H1 (cell line): ENCODE results near the gene MOV10L1. TPM values are rescaled to one million over a fixed set of nuclear protein-coding genes. Genes with fewer than 3 reads are reported as not detected.

Source experiments
- CTCF ChIA-PET: fragments of 300-600 bp; sonication (Branson Sonifier 250); formaldehyde crosslinking; loops from one replicate; lab custom pipeline; 2021; ENCODE audit not compliant: partially characterized antibody; lab: Charles Lee
- POLR2A ChIA-PET: fragments of 300-600 bp; sonication (Branson Sonifier 250); formaldehyde crosslinking; loops from one replicate; lab custom pipeline; 2021; ENCODE audit warnings: inconsistent platforms; ENCODE audit not compliant: partially characterized antibody; lab: Charles Lee
- DNase-seq, 2 experiments: peaks; one replicate each; pipeline versions ENCODE4 v3.0.0 to v3.0.0-alpha.2; 2010 to 2022; ENCODE audit warnings: low spot score in 2 of 2, low read depth in 1 of 2, mixed read lengths in 1 of 2
- FAIRE-seq: peaks from 2 replicates; lab custom pipeline; 2011; peaks lifted over from hg19 to GRCh38; lab: Jason Lieb, UNC
- H2AFZ ChIP-seq: 2 replicates; pipeline ENCODE4 v1.8.1; 2012; ENCODE audit warnings: low read length, inconsistent platforms
- H2AK5ac ChIP-seq: 2 replicates; pipeline ENCODE4 v1.6.1; 2013; ENCODE audit warnings: low read depth, low read length
- H2BK120ac ChIP-seq: replicated peaks from 2 replicates; pipeline ENCODE3; 2013; ENCODE audit warnings: low read depth, low read length, inconsistent platforms
- H2BK12ac ChIP-seq: 2 replicates; pipeline ENCODE4 v1.6.1; 2013; ENCODE audit warnings: low read depth, low read length
- H2BK15ac ChIP-seq: 2 replicates; pipeline ENCODE4 v1.6.1; 2013; ENCODE audit warnings: low read length
- H2BK20ac ChIP-seq: 2 replicates; pipeline ENCODE4 v1.6.1; 2013; ENCODE audit warnings: low read length
- H2BK5ac ChIP-seq: 2 replicates; pipeline ENCODE4 v1.6.1; 2013; ENCODE audit warnings: low read depth, low read length
- H3K14ac ChIP-seq: 2 replicates; pipeline ENCODE4 v1.6.1; 2013; ENCODE audit warnings: inconsistent platforms; ENCODE audit not compliant: insufficient read length
- H3K18ac ChIP-seq: 2 replicates; pipeline ENCODE4 v1.6.1; 2013; ENCODE audit warnings: low read length; ENCODE audit errors: extremely low read depth
- H3K23ac ChIP-seq: 2 replicates; pipeline ENCODE4 v1.6.1; 2013; ENCODE audit warnings: inconsistent platforms; ENCODE audit not compliant: insufficient read length
- H3K23me2 ChIP-seq: 2 replicates; pipeline ENCODE4 v1.6.1; 2013; ENCODE audit warnings: low read depth, low read length
- H3K27ac ChIP-seq: 2 replicates; pipeline ENCODE4 v1.6.1; 2011; ENCODE audit warnings: low read depth, low read length, inconsistent platforms
- H3K27me3 ChIP-seq, 4 experiments: replicated peaks in 1 of 4; 1 replicate in 1 of 4; 2 replicates in 3 of 4; pipeline versions ENCODE4 v1.6.1 to v1.8.1; 2011 to 2013; ENCODE audit warnings: low read length in 3 of 4, mild to moderate bottlenecking in 3 of 4, inconsistent platforms in 2 of 4, mixed read lengths in 2 of 4, moderate library complexity in 1 of 4; ENCODE audit not compliant: control insufficient read depth in 3 of 4, insufficient read depth in 3 of 4; ENCODE audit errors: extremely low read depth in 1 of 4
- H3K36me3 ChIP-seq, 4 experiments: 2 replicates each; pipeline versions ENCODE4 v1.6.1 to v1.8.1; 2011 to 2013; ENCODE audit warnings: mild to moderate bottlenecking in 4 of 4, low read length in 3 of 4, moderate library complexity in 2 of 4, control low read depth in 1 of 4, inconsistent platforms in 1 of 4; ENCODE audit not compliant: insufficient read depth in 4 of 4, control insufficient read depth in 2 of 4
- H3K4ac ChIP-seq: replicated peaks from 2 replicates; pipeline ENCODE3; 2013; ENCODE audit warnings: low read length, low read depth, mixed read lengths, inconsistent platforms; ENCODE audit not compliant: insufficient read length
- H3K4me1 ChIP-seq, 4 experiments: replicated peaks in 1 of 4; 1 replicate in 1 of 4; 2 replicates in 3 of 4; pipeline versions ENCODE4 v1.6.1 to v1.8.1; 2011 to 2013; ENCODE audit warnings: low read length in 3 of 4, inconsistent platforms in 2 of 4, mixed read lengths in 1 of 4; ENCODE audit not compliant: insufficient read depth in 4 of 4, control insufficient read depth in 3 of 4
- H3K4me2 ChIP-seq, 2 experiments: 2 replicates each; pipeline versions ENCODE4 v1.6.1 to v1.8.1; 2011 to 2013; ENCODE audit warnings: low read depth in 2 of 2, low read length in 2 of 2, control low read depth in 1 of 2, inconsistent platforms in 1 of 2, mild to moderate bottlenecking in 1 of 2; ENCODE audit not compliant: insufficient read depth in 1 of 2
- H3K4me3 ChIP-seq, 4 experiments: fragments of 200-600, 300-600 bp in 1 of 4; sonication (generic), shearing (Covaris generic), sonication (Bioruptor Twin) in 1 of 4; 2 replicates each; pipeline versions ENCODE4 v1.5.1 to v1.8.1; 2011 to 2016; ENCODE audit warnings: low read length in 4 of 4, low read depth in 3 of 4, control low read depth in 2 of 4, inconsistent platforms in 2 of 4, mild to moderate bottlenecking in 2 of 4, mixed read lengths in 1 of 4, moderate library complexity in 1 of 4; ENCODE audit not compliant: insufficient read depth in 2 of 4; ENCODE audit errors: extremely low read depth in 1 of 4
- H3K56ac ChIP-seq: replicated peaks from 2 replicates; pipeline ENCODE3; 2013; ENCODE audit warnings: low read depth, mild to moderate bottlenecking, mixed read lengths, low read length, inconsistent platforms; ENCODE audit not compliant: insufficient read length
- H3K79me1 ChIP-seq: 2 replicates; pipeline ENCODE4 v1.6.1; 2013; ENCODE audit warnings: low read depth, low read length, control low read depth
- H3K79me2 ChIP-seq, 2 experiments: 2 replicates each; pipeline versions ENCODE4 v1.6.1 to v1.8.1; 2012 to 2013; ENCODE audit warnings: low read length in 2 of 2, mild to moderate bottlenecking in 2 of 2, inconsistent platforms in 1 of 2; ENCODE audit not compliant: insufficient read depth in 2 of 2, control insufficient read depth in 1 of 2
- H3K9ac ChIP-seq, 4 experiments: replicated peaks in 1 of 4; 1 replicate in 1 of 4; 2 replicates in 3 of 4; pipeline versions ENCODE4 v1.6.1 to v1.8.1; 2011 to 2013; ENCODE audit warnings: low read depth in 3 of 4, low read length in 3 of 4, control low read depth in 2 of 4, mild to moderate bottlenecking in 2 of 4, moderate library complexity in 2 of 4, inconsistent platforms in 1 of 4; ENCODE audit errors: extremely low read depth in 1 of 4
- H3K9me3 ChIP-seq, 2 experiments: 2 replicates each; pipeline versions ENCODE4 v1.6.1 to v1.8.1; 2012 to 2013; ENCODE audit warnings: mild to moderate bottlenecking in 2 of 2, moderate library complexity in 2 of 2, control low read depth in 1 of 2, inconsistent platforms in 1 of 2, low read depth in 1 of 2, low read length in 1 of 2, mixed read lengths in 1 of 2; ENCODE audit not compliant: insufficient read depth in 2 of 2
- H4K20me1 ChIP-seq, 2 experiments: replicated peaks in 1 of 2; 2 replicates each; pipeline versions ENCODE3 to v1.8.1; 2011 to 2013; ENCODE audit warnings: inconsistent platforms in 2 of 2, low read length in 2 of 2, mild to moderate bottlenecking in 1 of 2; ENCODE audit not compliant: insufficient read depth in 2 of 2, control insufficient read depth in 1 of 2
- H4K5ac ChIP-seq: 2 replicates; pipeline ENCODE4 v1.6.1; 2013; ENCODE audit warnings: low read length, low read depth, mixed read lengths, inconsistent platforms; ENCODE audit not compliant: insufficient read length
- H4K8ac ChIP-seq: 2 replicates; pipeline ENCODE4 v1.8.0; 2013; ENCODE audit warnings: mild to moderate bottlenecking, moderate library complexity, low read length, inconsistent platforms; ENCODE audit not compliant: insufficient read depth; ENCODE audit errors: extremely low read depth
- H4K91ac ChIP-seq: replicated peaks from 2 replicates; pipeline ENCODE3; 2013; ENCODE audit warnings: low read length, mixed read lengths, inconsistent platforms; ENCODE audit not compliant: insufficient read length
- BRCA1 ChIP-seq: IDR thresholded peaks from 2 replicates; pipeline ENCODE4 v1.6.1; 2012; ENCODE audit warnings: low read depth, low read length, improper control_type of control experiment
- JUND ChIP-seq: IDR thresholded peaks from 2 replicates; pipeline ENCODE4 v1.6.1; 2011; ENCODE audit warnings: mild to moderate bottlenecking, improper control_type of control experiment, low read length
- POLR2A ChIP-seq, 2 experiments: IDR thresholded peaks; 1 replicate in 1 of 2; 2 replicates in 1 of 2; pipeline ENCODE4 v1.6.1; 2011; ENCODE audit warnings: low read depth in 2 of 2, low read length in 2 of 2, mild to moderate bottlenecking in 2 of 2; ENCODE audit errors: control extremely low read depth in 1 of 2
- RAD21 ChIP-seq, 2 experiments: IDR thresholded peaks in 1 of 2; conservative IDR thresholded peaks in 1 of 2; 2 replicates each; pipeline ENCODE4 v1.6.1; 2011; ENCODE audit warnings: low read depth in 2 of 2, low read length in 2 of 2, improper control_type of control experiment in 1 of 2, inconsistent platforms in 1 of 2, mild to moderate bottlenecking in 1 of 2, moderate library complexity in 1 of 2
- WGBS, 2 experiments: shearing (Covaris generic) in 1 of 2; methylation state at CpG; one replicate each; pipeline versions ENCODE4 v1.1.6 to v1.1.7; 2013 to 2015; ENCODE audit warnings: low lambda C conversion rate in 2 of 2, mixed read lengths in 2 of 2, inconsistent platforms in 1 of 2, low coverage in 1 of 2, missing lambda C conversion rate in 1 of 2; ENCODE audit not compliant: insufficient replicate concordance in 2 of 2, insufficient coverage in 1 of 2, insufficient read length in 1 of 2; ENCODE audit errors: extremely low coverage in 1 of 2, missing lambda C conversion rate in 1 of 2; 5-methylcytosine and 5-hydroxymethylcytosine counted together
- polyA plus RNA-seq, 7 experiments: library from polyadenylated mRNA; depleted of rRNA in 3 of 7; stranded (reverse) in 5 of 7; unstranded in 2 of 7; fragments of >200 nt in 5 of 7; fragments of 200-250 nt in 2 of 7; gene quantifications; 1 replicate in 5 of 7; 2 replicates in 1 of 7; 4 replicates in 1 of 7; pipeline versions ENCODE4 v1.2.1 to v1.2.3, GENCODE V29; 2011 to 2013; ENCODE audit warnings: missing spikeins in 2 of 7, mixed read lengths in 2 of 7
- total RNA-seq: library from RNA; stranded (reverse); fragmentation: NEBNext Ultra II Directional; extraction: Animal tissue kit (Norgen Biotek cat#: 25700); gene quantifications from 2 replicates; pipeline ENCODE4 v1.2.1, GENCODE V29; 2021
- TF ChIP-seq, protein P1 (sequence below), 3 experiments: IDR thresholded peaks; 1 replicate in 2 of 3; 2 replicates in 1 of 3; pipeline versions ENCODE4 v1.5.1 to v1.6.1; 2011; ENCODE audit warnings: low read length in 3 of 3, mild to moderate bottlenecking in 3 of 3, inconsistent platforms in 2 of 3, low read depth in 1 of 3, moderate library complexity in 1 of 3; ENCODE audit not compliant: insufficient read depth in 1 of 3; ENCODE audit errors: control extremely low read depth in 1 of 3

MOV10L1 gene
- total and polyA plus RNA-seq, 2 of the 8 experiments (the other 6 are each of a cell fraction or from before 2014, with no cell fraction given), result 0.32 TPM; not detected in 1

DNA sequence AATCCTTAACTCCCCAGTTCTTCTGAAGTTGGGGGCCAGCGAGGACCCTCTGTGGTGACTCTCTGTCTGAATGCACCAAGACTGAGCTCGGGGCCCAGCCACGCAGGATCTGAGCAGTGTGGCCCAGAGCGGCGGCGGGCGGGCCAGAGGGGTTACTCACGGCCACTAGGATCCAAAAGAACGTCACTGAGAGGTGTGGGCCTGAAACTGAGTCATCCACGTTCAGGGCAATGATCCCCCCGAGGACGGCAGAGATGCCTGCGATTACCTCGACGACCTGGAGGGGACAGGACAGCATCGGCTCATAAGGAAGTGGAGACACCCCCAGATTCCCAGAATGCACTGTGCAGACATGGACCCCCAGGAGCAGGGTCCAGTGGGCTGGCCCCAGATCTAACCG is 15.8 kb upstream of the MOV10L1 start:
- Histone ChIP-seq H3K23me2 (no peaks in the 10 kb centered on the region), H2BK5ac (no peak overlapping the region), H4K8ac (no peak overlapping the region), H3K27me3 (no peaks in the 10 kb centered on the region), H3K4me1 (no peaks in the 10 kb centered on the region; a peak in 1 of 7 replicates), H3K56ac (no peak overlapping the region), H3K4me2 (no peak overlapping the region), H3K36me3 (no peaks in the 10 kb centered on the region), H2AFZ (no peak overlapping the region), H2BK15ac (no peak overlapping the region), H2BK20ac (no peak overlapping the region), H3K4me3 (no peak overlapping the region), H3K23ac (no peak overlapping the region), H3K4ac (no peak overlapping the region), H3K79me2 (no peaks in the 10 kb centered on the region), H3K9me3 (no peaks in the 10 kb centered on the region), H3K14ac (no peak overlapping the region), H3K9ac (no peak overlapping the region), H4K91ac (no peak overlapping the region), H3K27ac (no peak overlapping the region), H2BK12ac (no peak overlapping the region), H4K5ac (no peak overlapping the region), H3K18ac (no peak overlapping the region; the same call in 1 of the 2 replicates), H3K79me1 (no peaks in the 10 kb centered on the region), H4K20me1 (no peaks in the 10 kb centered on the region), H2BK120ac (no peak overlapping the region), H2AK5ac (no peak overlapping the region)
- CTCF ChIA-PET, result interaction anchor here (0.6 to 1.8 kb wide), 7 partner anchors 11 to 94 kb away, joined by 3 to 9 read pairs (median 4); partner anchors contain the start of gene MLC1
- DNase-seq (peak in 1 of 2 experiments; percentile 48), FAIRE-seq (no peak)
- POLR2A ChIA-PET, result interaction anchor here (1.3 kb wide), 1 partner anchor 12 kb away, joined by 3 read pairs; the partner anchor contains the start of gene MLC1
- WGBS, 2 experiments, result 84% methylated on average over 17 of the region's 17 CpGs; no CpG with 5 or more reads in 1 of the 2 experiments
- TF ChIP-seq POLR2A (IDR thresholded peaks at IDR 0.05; ENCODE audit: control extremely low read depth in 1 of 2, low read depth in 2 of 2, low read length in 2 of 2) (no peak), BRCA1 (no peak), JUND (0 out of 2 replicates have a peak, but pooled peaks have one; percentile 16), RAD21 (IDR thresholded peaks at IDR 0.05 in 1 of 2, conservative IDR thresholded peaks at IDR 0.05 in 1 of 2; ENCODE audit: low read depth in 2 of 2, low read length in 2 of 2) (peak; percentile 21 to 42; a peak in 2 of 4 replicates)
- TF ChIP-seq, protein P1, sequence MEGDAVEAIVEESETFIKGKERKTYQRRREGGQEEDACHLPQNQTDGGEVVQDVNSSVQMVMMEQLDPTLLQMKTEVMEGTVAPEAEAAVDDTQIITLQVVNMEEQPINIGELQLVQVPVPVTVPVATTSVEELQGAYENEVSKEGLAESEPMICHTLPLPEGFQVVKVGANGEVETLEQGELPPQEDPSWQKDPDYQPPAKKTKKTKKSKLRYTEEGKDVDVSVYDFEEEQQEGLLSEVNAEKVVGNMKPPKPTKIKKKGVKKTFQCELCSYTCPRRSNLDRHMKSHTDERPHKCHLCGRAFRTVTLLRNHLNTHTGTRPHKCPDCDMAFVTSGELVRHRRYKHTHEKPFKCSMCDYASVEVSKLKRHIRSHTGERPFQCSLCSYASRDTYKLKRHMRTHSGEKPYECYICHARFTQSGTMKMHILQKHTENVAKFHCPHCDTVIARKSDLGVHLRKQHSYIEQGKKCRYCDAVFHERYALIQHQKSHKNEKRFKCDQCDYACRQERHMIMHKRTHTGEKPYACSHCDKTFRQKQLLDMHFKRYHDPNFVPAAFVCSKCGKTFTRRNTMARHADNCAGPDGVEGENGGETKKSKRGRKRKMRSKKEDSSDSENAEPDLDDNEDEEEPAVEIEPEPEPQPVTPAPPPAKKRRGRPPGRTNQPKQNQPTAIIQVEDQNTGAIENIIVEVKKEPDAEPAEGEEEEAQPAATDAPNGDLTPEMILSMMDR (IDR thresholded peaks at IDR 0.05; ENCODE audit: control extremely low read depth in 1 of 3, insufficient read depth in 1 of 3, low read depth in 1 of 3, low read length in 3 of 3), result peak; percentile 25 to 53 (median 47)
